ENCODE measurements around the gene GPR157.

GRCh38 chr1:9110669-9111356, 18.1 kb downstream of the GPR157 start:
- TF ChIP-seq CTCF (conservative IDR thresholded peaks at IDR 0.05; ENCODE audit: low read depth, low read length) (peak; percentile 94), EZH2 (IDR thresholded peaks at IDR 0.05; ENCODE audit: low read length, unreplicated experiment) (no peak), EZH2phosphoT487 (IDR thresholded peaks at IDR 0.05; ENCODE audit: borderline replicate concordance, low read length) (no peak)
